B cell (primary cell): ENCODE measurements around the gene CDKAL1. TPM values are rescaled to one million over a fixed set of nuclear protein-coding genes. Genes with fewer than 3 reads are reported as not detected.

ENCODE experiments used
- ATAC-seq: fragments of 200-7000 bp; cut with Tn5 transposase; one replicate; pipeline ENCODE4 v1.10.0; 2021; ENCODE audit warnings: low read depth, mild to moderate bottlenecking, moderate number of reproducible peaks, moderate library complexity
- CTCF ChIA-PET: fragments of 350-600 bp; sonication (Branson Sonifier 250); formaldehyde crosslinking; loops from one replicate; lab custom pipeline; 2021; ENCODE audit warnings: antibody characterized with exemption, inconsistent platforms; lab: Charles Lee
- POLR2A ChIA-PET: fragments of 350-600 bp; sonication (Branson Sonifier 250); formaldehyde crosslinking; loops from one replicate; lab custom pipeline; 2021; ENCODE audit warnings: antibody characterized with exemption; lab: Charles Lee
- DNase-seq: peaks from one replicate; pipeline ENCODE4 v3.0.0; 2013
- H2AFZ ChIP-seq: 2 replicates; pipeline ENCODE4 v1.6.1; 2012; ENCODE audit warnings: mild to moderate bottlenecking, low read depth, low read length; ENCODE audit not compliant: insufficient read depth, poor library complexity, severe bottlenecking
- H3K27ac ChIP-seq, 2 donors: 1 replicate in 1 of 2; 2 replicates in 1 of 2; pipeline ENCODE4 v1.5.1; 2012 to 2013; ENCODE audit warnings: low read length in 2 of 2, mild to moderate bottlenecking in 2 of 2, moderate library complexity in 1 of 2
- H3K27me3 ChIP-seq, 4 experiments: fragments of 200-600 bp in 1 of 4; sonication (generic) in 1 of 4; replicated peaks in 1 of 4; 1 replicate in 2 of 4; 2 replicates in 2 of 4; pipeline versions ENCODE4 v1.6.1 to v1.7.0; 2013 to 2016; ENCODE audit warnings: low read length in 3 of 4, mild to moderate bottlenecking in 2 of 4, mixed read lengths in 1 of 4, moderate library complexity in 1 of 4; ENCODE audit not compliant: insufficient read depth in 4 of 4, control insufficient read depth in 3 of 4; ENCODE audit errors: control extremely low read depth in 1 of 4
- H3K36me3 ChIP-seq, 2 experiments: replicated peaks in 1 of 2; 1 replicate in 1 of 2; 2 replicates in 1 of 2; pipeline versions ENCODE4 v1.6.1 to v1.7.1; 2013; ENCODE audit warnings: low read length in 1 of 2; ENCODE audit not compliant: insufficient read depth in 2 of 2, control insufficient read depth in 1 of 2; ENCODE audit errors: control extremely low read depth in 1 of 2, extremely low read depth in 1 of 2
- H3K4me1 ChIP-seq, 2 donors: fragments of 200-600 bp in 1 of 2; sonication (generic) in 1 of 2; 1 replicate in 1 of 2; 2 replicates in 1 of 2; pipeline versions ENCODE4 v1.5.1 to v1.6.1; 2013 to 2017; ENCODE audit warnings: low read length in 2 of 2; ENCODE audit not compliant: control insufficient read depth in 2 of 2, insufficient read depth in 2 of 2
- H3K4me2 ChIP-seq: replicated peaks from 2 replicates; pipeline ENCODE3; 2012; ENCODE audit warnings: mild to moderate bottlenecking, low read depth, low read length; ENCODE audit not compliant: poor library complexity, severe bottlenecking
- H3K4me3 ChIP-seq, 5 experiments: fragments of 200-600 bp in 1 of 5; sonication (generic) in 1 of 5; 1 replicate in 3 of 5; 2 replicates in 2 of 5; pipeline versions ENCODE4 v1.5.1 to v1.7.0; 2011 to 2016; ENCODE audit warnings: low read length in 4 of 5, mild to moderate bottlenecking in 4 of 5, low read depth in 2 of 5, control low read depth in 1 of 5, moderate library complexity in 1 of 5; ENCODE audit not compliant: insufficient read depth in 1 of 5; ENCODE audit errors: control extremely low read depth in 1 of 5, extremely low read depth in 1 of 5
- H3K79me2 ChIP-seq: fragments of 200-600 bp; sonication (generic); one replicate; pipeline ENCODE4 v1.6.0; 2016; ENCODE audit warnings: low read length; ENCODE audit not compliant: control insufficient read depth, insufficient read depth
- H3K9ac ChIP-seq: fragments of 200-600 bp; sonication (generic); 2 replicates; pipeline ENCODE4 v1.6.1; 2017; ENCODE audit warnings: mild to moderate bottlenecking, low read length, moderate library complexity
- H3K9me3 ChIP-seq, 3 donors: one replicate each; pipeline versions ENCODE4 v1.6.1 to v1.7.1; 2013; ENCODE audit warnings: low read length in 2 of 3; ENCODE audit not compliant: control insufficient read depth in 2 of 3, insufficient read depth in 1 of 3; ENCODE audit errors: control extremely low read depth in 1 of 3
- H4K20me1 ChIP-seq: 2 replicates; pipeline ENCODE4 v1.6.0; 2012; ENCODE audit warnings: mild to moderate bottlenecking, low read length; ENCODE audit not compliant: insufficient read depth, control insufficient read depth, poor library complexity, severe bottlenecking
- H3K27ac Mint-ChIP-seq: one replicate; pipeline ENCODE4 v1.8.0; 2021; ENCODE audit warnings: mixed read lengths
- H3K27me3 Mint-ChIP-seq: one replicate; pipeline ENCODE4 v1.8.0; 2021; ENCODE audit warnings: mixed read lengths
- H3K4me1 Mint-ChIP-seq: one replicate; pipeline ENCODE4 v1.8.0; 2021; ENCODE audit warnings: mixed read lengths
- H3K4me3 Mint-ChIP-seq: one replicate; pipeline ENCODE4 v1.8.0; 2021; ENCODE audit warnings: mixed read lengths
- H3K9me3 Mint-ChIP-seq: one replicate; pipeline ENCODE4 v1.8.0; 2022; ENCODE audit warnings: mixed read lengths; ENCODE audit not compliant: insufficient read depth
- EZH2 ChIP-seq: IDR thresholded peaks from 2 replicates; pipeline ENCODE4 v1.6.1; 2012; ENCODE audit warnings: borderline replicate concordance, low read depth, mild to moderate bottlenecking, moderate library complexity, low read length; ENCODE audit not compliant: insufficient read depth, poor library complexity, severe bottlenecking
- WGBS: methylation state at CpG from one replicate; pipeline ENCODE4 v1.1.5; 2013; ENCODE audit warnings: missing lambda C conversion rate; ENCODE audit not compliant: insufficient coverage; 5-methylcytosine and 5-hydroxymethylcytosine counted together
- intact Hi-C: fragments of 100-400 bp; cut with micrococcal nuclease; formaldehyde crosslinking; loops from one replicate; pipeline ENCODE4 v1.10.0; 2022
- polyA plus RNA-seq: library from polyadenylated mRNA; depleted of rRNA; stranded (reverse); fragments of >200 nt; gene quantifications from 2 replicates; pipeline ENCODE4 v1.2.3, GENCODE V29; 2012
- total RNA-seq, 2 donors: library from RNA; stranded (reverse); fragments of 120-200 nt in 1 of 2; gene quantifications; 1 replicate in 1 of 2; 2 replicates in 1 of 2; pipeline versions ENCODE4 v1.2.3 to v1.2.4, GENCODE V29; 2013 to 2022
- TF ChIP-seq, protein P1 (sequence below): fragments of 200-600 bp; IDR thresholded peaks from one replicate; pipeline ENCODE4 v1.8.0; 2022; ENCODE audit warnings: antibody characterized with exemption, mild to moderate bottlenecking

The CDKAL1 gene
- total and polyA plus RNA-seq, 2 donors (not counting 1 experiment from before 2014, with no cell fraction given), result 6.1 to 33.3 TPM

GRCh38 chr6:21208796-21209186 is 674.5 kb downstream of the CDKAL1 start:
- no peaks in the 10 kb centered on the region for H3K27me3 Mint-ChIP-seq
- Histone ChIP-seq H3K27ac (peak overlapping the region in 1 of 2 donors; percentile 58), H2AFZ (no peak overlapping the region), H3K4me2 (peak overlapping the region; percentile 32), H4K20me1 (no peaks in the 10 kb centered on the region), H3K4me1 (peaks cover 19 to 30% of the 10 kb centered on the region in 2 donors), H3K36me3 (peaks cover 0 to 6% of the 10 kb centered on the region in 2 experiments), H3K4me3 (no peak overlapping the region), H3K9me3 (peaks cover 0 to 5% (median 3%) of the 10 kb centered on the region in 3 donors), H3K27me3 (no peaks in the 10 kb centered on the region), H3K79me2 (no peaks in the 10 kb centered on the region), H3K9ac (no peak overlapping the region)
- H3K27ac Mint-ChIP-seq, result no peak overlapping the region
- H3K9me3 Mint-ChIP-seq, result peaks cover 3% of the 10 kb centered on the region
- no peak for ATAC-seq
- no peak overlapping the region for H3K4me3 Mint-ChIP-seq
- WGBS, result 100% methylated on average over 2 of the region's 5 CpGs
- TF ChIP-seq, protein P1, sequence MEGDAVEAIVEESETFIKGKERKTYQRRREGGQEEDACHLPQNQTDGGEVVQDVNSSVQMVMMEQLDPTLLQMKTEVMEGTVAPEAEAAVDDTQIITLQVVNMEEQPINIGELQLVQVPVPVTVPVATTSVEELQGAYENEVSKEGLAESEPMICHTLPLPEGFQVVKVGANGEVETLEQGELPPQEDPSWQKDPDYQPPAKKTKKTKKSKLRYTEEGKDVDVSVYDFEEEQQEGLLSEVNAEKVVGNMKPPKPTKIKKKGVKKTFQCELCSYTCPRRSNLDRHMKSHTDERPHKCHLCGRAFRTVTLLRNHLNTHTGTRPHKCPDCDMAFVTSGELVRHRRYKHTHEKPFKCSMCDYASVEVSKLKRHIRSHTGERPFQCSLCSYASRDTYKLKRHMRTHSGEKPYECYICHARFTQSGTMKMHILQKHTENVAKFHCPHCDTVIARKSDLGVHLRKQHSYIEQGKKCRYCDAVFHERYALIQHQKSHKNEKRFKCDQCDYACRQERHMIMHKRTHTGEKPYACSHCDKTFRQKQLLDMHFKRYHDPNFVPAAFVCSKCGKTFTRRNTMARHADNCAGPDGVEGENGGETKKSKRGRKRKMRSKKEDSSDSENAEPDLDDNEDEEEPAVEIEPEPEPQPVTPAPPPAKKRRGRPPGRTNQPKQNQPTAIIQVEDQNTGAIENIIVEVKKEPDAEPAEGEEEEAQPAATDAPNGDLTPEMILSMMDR, result no peak
- no peak for TF ChIP-seq EZH2
- no peak for DNase-seq
- H3K4me1 Mint-ChIP-seq, result peaks cover 29% of the 10 kb centered on the region
- ChIA-PET POLR2A (no interaction called here), CTCF (interaction anchor here (1.0 kb wide), 1 partner anchor 47 kb away, joined by 3 read pairs; no protein-coding TSS in a partner anchor)
- intact Hi-C loops, result no loop called here

GRCh38 chr6:21213492-21213891 is 679.2 kb downstream of the CDKAL1 start:
- Mint-ChIP-seq H3K4me3 (no peak overlapping the region), H3K9me3 (no peaks in the 10 kb centered on the region), H3K4me1 (peaks cover 22% of the 10 kb centered on the region), H3K27ac (no peak overlapping the region), H3K27me3 (no peaks in the 10 kb centered on the region)
- ChIA-PET POLR2A (interaction anchor here (0.6 kb wide), 1 partner anchor 389 kb away, joined by 4 read pairs; no protein-coding TSS in a partner anchor), CTCF (no interaction called here)
- H3K79me2 ChIP-seq, result no peaks in the 10 kb centered on the region
- no peaks in the 10 kb centered on the region for H4K20me1 ChIP-seq
- no peaks in the 10 kb centered on the region for H3K27me3 ChIP-seq
- WGBS, result 43% methylated on average over 2 of the region's 3 CpGs
- TF ChIP-seq EZH2, result no peak
- TF ChIP-seq, protein P1, result no peak
- peaks cover 0 to 12% (median 3%) of the 10 kb centered on the region in 3 donors for H3K9me3 ChIP-seq
- H3K4me2 ChIP-seq, result peak overlapping the region; percentile 34
- peaks cover 17 to 28% of the 10 kb centered on the region in 2 donors for H3K4me1 ChIP-seq
- DNase-seq, result peak; percentile 15
- peak overlapping the region in 1 of 2 donors; percentile 70 for H3K27ac ChIP-seq
- no peak overlapping the region for H3K4me3 ChIP-seq
- no peaks in the 10 kb centered on the region for H3K36me3 ChIP-seq
- no peak overlapping the region for H2AFZ ChIP-seq
- no peak for ATAC-seq
- intact Hi-C loops, result no loop called here
- H3K9ac ChIP-seq, result peak overlapping the region; percentile 25
